Esophagus muscularis mucosa (tissue), 4 donors: ENCODE results near the gene ZNF850. TPM values are rescaled to one million over a fixed set of nuclear protein-coding genes. Genes with fewer than 3 reads are reported as not detected.
"Not testable (repeated sequence)": the region's sequence is repeated elsewhere in the genome, so short reads cannot be mapped to it uniquely, and the experiment has no call there.

ENCODE experiments used
- DNase-seq: peaks from one replicate; pipeline ENCODE4 v3.0.0-alpha.2; 2017; ENCODE audit errors: extremely low spot score
- H3K27ac ChIP-seq, 4 donors: fragments of 200-600 bp; sonication (generic); replicated peaks in 1 of 4; 1 replicate in 3 of 4; 2 replicates in 1 of 4; pipeline ENCODE4 v1.5.1; 2016 to 2019; ENCODE audit warnings: mild to moderate bottlenecking in 1 of 4
- H3K27me3 ChIP-seq, 4 donors: fragments of 200-600 bp; sonication (generic); one replicate each; pipeline versions ENCODE4 v1.5.1 to v1.6.0; 2016 to 2019
- H3K36me3 ChIP-seq, 4 donors: fragments of 200-600 bp; sonication (generic); one replicate each; pipeline ENCODE4 v1.5.1; 2016 to 2019
- H3K4me1 ChIP-seq, 4 donors: fragments of 200-600 bp; sonication (generic); one replicate each; pipeline ENCODE4 v1.5.1; 2016 to 2019
- H3K4me3 ChIP-seq, 4 donors: fragments of 200-600 bp; sonication (generic); 1 replicate in 2 of 4; 2 replicates in 2 of 4; pipeline ENCODE4 v1.5.1; 2016 to 2019; ENCODE audit warnings: mild to moderate bottlenecking in 4 of 4, moderate library complexity in 1 of 4
- H3K9me3 ChIP-seq, 4 donors: fragments of 200-600 bp; sonication (generic); 1 replicate in 3 of 4; 2 replicates in 1 of 4; pipeline ENCODE4 v1.5.1; 2016 to 2019
- EP300 ChIP-seq: sonication (generic); formaldehyde crosslinking; IDR thresholded peaks from one replicate; pipeline ENCODE4 v1.6.1; 2017; ENCODE audit warnings: antibody characterized with exemption
- POLR2A ChIP-seq: fragments of 450-650 bp; IDR thresholded peaks from one replicate; pipeline ENCODE4 v1.6.1; 2017; ENCODE audit warnings: antibody characterized with exemption, moderate library complexity, mild to moderate bottlenecking, low read depth
- POLR2AphosphoS5 ChIP-seq, 2 donors: sonication (generic); formaldehyde crosslinking; IDR thresholded peaks; one replicate each; pipeline ENCODE4 v1.6.1; 2017; ENCODE audit warnings: antibody characterized with exemption in 2 of 2
- WGBS: methylation state at CpG from one replicate; pipeline ENCODE4 v1.1.5; 2018; 5-methylcytosine and 5-hydroxymethylcytosine counted together
- intact Hi-C: fragments of 100-400 bp; cut with DNase I; formaldehyde crosslinking; loops from one replicate; pipeline ENCODE4 v1.15.1; 2023
- total RNA-seq, 4 donors: library from RNA; depleted of rRNA; stranded (reverse); fragments of >200 nt; gene quantifications; one replicate each; pipeline versions ENCODE4 v1.1.0 to v1.2.1, GENCODE V29; 2016
- TF ChIP-seq, protein P1 (sequence below), 3 experiments: fragments of 200-600 bp in 2 of 3; fragments of 450-650 bp in 1 of 3; sonication (generic) in 2 of 3; IDR thresholded peaks; one replicate each; pipeline ENCODE4 v1.5.1; 2017 to 2019; ENCODE audit warnings: antibody characterized with exemption in 3 of 3, mild to moderate bottlenecking in 2 of 3, moderate library complexity in 1 of 3

ZNF850 gene
- total RNA-seq, 4 donors from 2014 or later = 1.3 to 2.4 (median 2.0) TPM

DNA sequence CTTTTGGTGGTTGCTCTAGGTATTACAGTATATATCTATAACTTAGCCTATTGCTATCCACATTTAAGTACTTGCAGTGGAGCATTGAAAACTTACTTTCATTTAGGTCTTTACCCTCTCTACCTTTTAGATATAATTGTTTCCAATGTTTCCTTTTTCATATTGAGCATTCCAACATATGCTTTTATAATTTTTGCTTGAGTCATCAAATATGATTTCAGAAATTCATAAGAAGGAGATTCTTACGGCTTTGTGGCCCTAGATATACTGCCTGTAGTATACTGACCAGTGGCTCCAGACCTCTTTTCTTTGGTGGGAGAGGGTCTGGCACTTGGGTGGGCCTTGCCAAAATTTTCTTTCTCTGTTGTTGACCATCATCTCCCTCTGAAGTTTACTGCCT, 32.8 kb upstream of the ZNF850 start:
- WGBS = 93% methylated on average over 1 of the region's 1 CpG
- peaks cover 0 to 85% (median 83%) of the 10 kb centered on the region in 4 donors for H3K9me3 ChIP-seq
- H3K27ac ChIP-seq = no peak overlapping the region
- no peak overlapping the region for H3K4me3 ChIP-seq
- H3K4me1 ChIP-seq = no peaks in the 10 kb centered on the region
- intact Hi-C loops = no loop called here
- no peaks in the 10 kb centered on the region for H3K27me3 ChIP-seq
- H3K36me3 ChIP-seq = peaks cover 31 to 74% (median 59%) of the 10 kb centered on the region in 4 donors
- no peak for DNase-seq
- no peak for TF ChIP-seq EP300
- TF ChIP-seq POLR2AphosphoS5 (IDR thresholded peaks at IDR 0.05) = no peak
- TF ChIP-seq, protein P1, sequence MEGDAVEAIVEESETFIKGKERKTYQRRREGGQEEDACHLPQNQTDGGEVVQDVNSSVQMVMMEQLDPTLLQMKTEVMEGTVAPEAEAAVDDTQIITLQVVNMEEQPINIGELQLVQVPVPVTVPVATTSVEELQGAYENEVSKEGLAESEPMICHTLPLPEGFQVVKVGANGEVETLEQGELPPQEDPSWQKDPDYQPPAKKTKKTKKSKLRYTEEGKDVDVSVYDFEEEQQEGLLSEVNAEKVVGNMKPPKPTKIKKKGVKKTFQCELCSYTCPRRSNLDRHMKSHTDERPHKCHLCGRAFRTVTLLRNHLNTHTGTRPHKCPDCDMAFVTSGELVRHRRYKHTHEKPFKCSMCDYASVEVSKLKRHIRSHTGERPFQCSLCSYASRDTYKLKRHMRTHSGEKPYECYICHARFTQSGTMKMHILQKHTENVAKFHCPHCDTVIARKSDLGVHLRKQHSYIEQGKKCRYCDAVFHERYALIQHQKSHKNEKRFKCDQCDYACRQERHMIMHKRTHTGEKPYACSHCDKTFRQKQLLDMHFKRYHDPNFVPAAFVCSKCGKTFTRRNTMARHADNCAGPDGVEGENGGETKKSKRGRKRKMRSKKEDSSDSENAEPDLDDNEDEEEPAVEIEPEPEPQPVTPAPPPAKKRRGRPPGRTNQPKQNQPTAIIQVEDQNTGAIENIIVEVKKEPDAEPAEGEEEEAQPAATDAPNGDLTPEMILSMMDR (IDR thresholded peaks at IDR 0.05) = no peak
- no peak for TF ChIP-seq POLR2A

DNA sequence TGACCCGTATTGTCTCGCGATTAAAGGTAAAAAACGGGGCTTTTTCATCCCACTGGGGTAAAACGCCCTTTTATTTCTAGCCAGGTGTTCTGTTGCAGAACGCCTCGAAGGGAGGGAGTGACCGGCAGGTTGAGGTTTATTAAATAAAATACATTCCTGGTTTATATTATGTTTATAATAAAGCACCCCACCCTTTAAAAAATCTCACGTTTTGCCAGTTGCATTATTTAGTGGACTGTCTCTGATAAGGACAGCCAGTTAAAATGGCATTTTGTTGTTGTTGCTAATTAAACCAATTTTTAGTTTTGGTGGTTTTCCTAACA, 25.1 kb upstream of the ZNF850 start:
- H3K9me3 ChIP-seq = peaks cover 0 to 49% (median 35%) of the 10 kb centered on the region in 4 donors
- peaks cover 5 to 25% (median 16%) of the 10 kb centered on the region in 4 donors for H3K4me1 ChIP-seq
- intact Hi-C loops = loop anchor here (2.0 to 5.0 kb wide), 3 partner anchors 25 to 800 kb away; partner anchors contain the start of genes ZNF790 and ZNF850
- no peaks in the 10 kb centered on the region for H3K27me3 ChIP-seq
- H3K4me3 ChIP-seq = peak overlapping the region; percentile 69 to 82 (median 74)
- under 1% methylated on average over 9 of the region's 9 CpGs for WGBS
- peaks cover 19 to 31% (median 24%) of the 10 kb centered on the region in 4 donors for H3K36me3 ChIP-seq
- H3K27ac ChIP-seq = peak overlapping the region; percentile 70 to 90 (median 76)
- DNase-seq = no peak
- TF ChIP-seq POLR2A (no peak), EP300 (no peak)

DNA sequence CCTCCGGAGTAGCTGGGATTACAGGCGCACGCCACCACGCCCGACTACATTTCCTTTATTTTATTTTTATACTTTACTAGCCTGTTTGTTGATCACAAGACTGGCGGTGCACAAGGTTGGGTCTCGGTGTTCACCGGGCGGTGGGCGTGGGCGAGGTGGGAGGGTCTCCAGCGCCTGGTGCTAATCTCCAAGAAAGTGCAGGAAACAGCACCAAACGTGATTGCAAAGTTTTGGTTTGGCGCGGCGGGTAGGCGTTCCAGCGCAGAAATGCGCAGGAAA, 24.0 kb upstream of the ZNF850 start:
- peak overlapping the region; percentile 74 to 90 (median 77) for H3K27ac ChIP-seq
- peak overlapping the region; percentile 69 to 82 (median 74) for H3K4me3 ChIP-seq
- no peaks in the 10 kb centered on the region for H3K27me3 ChIP-seq
- H3K36me3 ChIP-seq = peaks cover 14 to 20% (median 14%) of the 10 kb centered on the region in 4 donors
- peaks cover 5 to 25% (median 16%) of the 10 kb centered on the region in 4 donors for H3K4me1 ChIP-seq
- DNase-seq = no peak
- TF ChIP-seq POLR2AphosphoS5 (IDR thresholded peaks at IDR 0.05) (no peak), EP300 (no peak), POLR2A (no peak)
- TF ChIP-seq, protein P1 (IDR thresholded peaks at IDR 0.05) = no peak
- H3K9me3 ChIP-seq = peaks cover 0 to 45% (median 32%) of the 10 kb centered on the region in 4 donors
- WGBS = 17% methylated on average over 19 of the region's 19 CpGs
- intact Hi-C loops = loop anchor here (2.0 to 5.0 kb wide), 3 partner anchors 24 to 801 kb away; partner anchors contain the start of genes ZNF790 and ZNF850

DNA sequence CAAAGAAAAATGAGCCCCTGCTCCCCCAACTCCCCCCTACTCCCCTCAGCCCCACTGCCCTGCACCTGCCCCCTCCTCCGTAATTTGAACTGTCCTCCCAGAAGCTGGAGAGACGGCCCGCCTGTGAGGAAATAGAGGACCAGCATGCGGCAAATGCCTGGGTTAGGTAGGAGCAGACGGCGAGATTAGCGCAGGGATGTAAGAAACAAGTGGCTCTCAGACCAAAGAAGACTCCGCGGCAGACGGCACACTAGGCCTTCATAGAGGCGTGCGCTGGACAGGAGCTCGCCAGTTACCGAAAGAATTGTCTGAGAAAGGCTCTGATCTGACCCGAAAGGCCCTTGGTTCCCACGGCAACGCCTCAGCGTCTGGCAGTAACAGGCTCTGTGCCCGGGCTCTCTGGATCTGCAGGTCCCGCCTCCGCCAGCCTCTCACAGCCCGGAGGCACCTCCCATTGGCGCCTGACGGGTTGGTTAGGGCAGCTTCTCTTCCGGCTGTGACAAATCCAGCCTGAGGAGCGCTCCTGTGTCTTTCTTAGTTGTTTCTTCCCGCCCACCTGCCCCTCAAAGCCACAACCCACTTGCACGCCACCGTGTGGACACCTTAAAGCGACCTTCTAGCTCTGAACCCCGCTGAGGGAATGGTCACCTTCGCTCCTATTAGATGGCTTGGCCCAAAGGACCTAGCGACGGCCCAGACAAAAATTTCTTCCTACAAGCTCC, 19.0 kb upstream of the ZNF850 start:
- 11% methylated on average over 27 of the region's 34 CpGs for WGBS
- DNase-seq, H3K4me1 ChIP-seq, intact Hi-C loops, H3K27me3 ChIP-seq, H3K36me3 ChIP-seq: not testable (repeated sequence)
- H3K9me3 ChIP-seq = peaks cover 0 to 38% (median 27%) of the 10 kb centered on the region in 4 donors
- H3K4me3 ChIP-seq = peak overlapping the region in 3 of 4 donors; percentile 14 to 32 (median 23)
- H3K27ac ChIP-seq = peak overlapping the region in 1 of 4 donors; percentile 51

DNA sequence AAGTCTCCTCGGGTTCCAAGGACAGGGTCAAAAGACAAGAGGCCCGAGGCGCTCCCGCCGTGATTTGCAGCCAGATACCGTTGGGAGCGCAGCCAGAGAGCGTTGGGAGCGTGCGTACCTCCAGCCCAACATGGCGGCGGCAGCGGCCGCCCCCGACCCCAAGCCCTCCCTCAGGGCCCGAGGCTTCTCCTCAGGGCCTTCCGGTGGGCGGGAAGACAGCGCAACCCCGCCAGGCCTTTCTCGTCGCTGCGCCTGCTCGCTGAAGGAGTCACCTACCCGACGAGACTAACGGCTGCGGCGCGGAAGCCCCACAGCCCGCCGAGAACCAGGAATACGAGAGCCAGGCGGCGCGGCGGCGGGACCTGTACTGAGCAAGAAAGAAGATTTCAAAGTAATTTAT, 3.2 kb upstream of the ZNF850 start:
- TF ChIP-seq POLR2AphosphoS5 (IDR thresholded peaks at IDR 0.05) (no peak), EP300 (no peak), POLR2A (no peak)
- TF ChIP-seq, protein P1 (IDR thresholded peaks at IDR 0.05) = no peak
- 30% methylated on average over 20 of the region's 38 CpGs for WGBS
- Histone ChIP-seq H3K27ac (peak overlapping the region in 1 of 4 donors; percentile 46), H3K9me3 (peaks cover 0 to 27% (median 17%) of the 10 kb centered on the region in 4 donors), H3K4me1 (peaks cover 7 to 22% (median 19%) of the 10 kb centered on the region in 4 donors), H3K4me3 (peak overlapping the region; percentile 30 to 38 (median 34)), H3K27me3 (peaks cover 0 to 8% (median 0%) of the 10 kb centered on the region in 4 donors), H3K36me3 (no peaks in the 10 kb centered on the region)
- intact Hi-C loops = loop anchor here (10.0 kb wide), 1 partner anchor 139 kb away; the partner anchor contains the start of genes ZNF568 and ZNF829
- no peak for DNase-seq
